GM21360 (cell line): Measurements from ENCODE around the gene CORO7.
A peak's percentile ranks its signal among the peaks of the same experiment; 100 is the strongest.

Source experiments
- ATAC-seq: cut with Tn5 transposase; IDR thresholded peaks from one replicate; pipeline ENCODE4 v1.9.1; 2021; ENCODE audit warnings: mild to moderate bottlenecking, moderate library complexity; ENCODE audit not compliant: unreplicated experiment

Gene CORO7

GRCh38 chr16:4416200-4417032, at the start of gene CORO7:
Gene CORO7, minus strand, starts transcription at chr16:4416596. Its CDS starts 78 bp downstream, at chr16:4416518.
- ATAC-seq = peak; percentile 54

GRCh38 chr16:4463522-4464163, 47.2 kb upstream of the CORO7 start:
- no peak for ATAC-seq

- no peak for ATAC-seq
Measured at GRCh38 chr16:4461250-4462085, 45.1 kb upstream of the CORO7 start.

GRCh38 chr16:4460936-4461249, 44.5 kb upstream of the CORO7 start:
- ATAC-seq = no peak

- ATAC-seq = no peak
Measured at GRCh38 chr16:4455951-4456350, 39.6 kb upstream of the CORO7 start.

- ATAC-seq = no peak
Measured at GRCh38 chr16:4455081-4455480, 38.7 kb upstream of the CORO7 start.

GRCh38 chr16:4454623-4455022, 38.2 kb upstream of the CORO7 start:
- no peak for ATAC-seq

- no peak for ATAC-seq
Measured at GRCh38 chr16:4452674-4453073, 36.3 kb upstream of the CORO7 start.

GRCh38 chr16:4450931-4451519, 34.6 kb upstream of the CORO7 start:
- no peak for ATAC-seq

- ATAC-seq = no peak
Measured at GRCh38 chr16:4450430-4450829, 34.0 kb upstream of the CORO7 start.

GRCh38 chr16:4443986-4444385, 27.6 kb upstream of the CORO7 start:
- no peak for ATAC-seq

GRCh38 chr16:4443271-4443670, 26.9 kb upstream of the CORO7 start:
- ATAC-seq = no peak

- no peak for ATAC-seq
Measured at GRCh38 chr16:4442371-4442770, 26.0 kb upstream of the CORO7 start.

- no peak for ATAC-seq
Measured at GRCh38 chr16:4437366-4437765, 21.0 kb upstream of the CORO7 start.

- no peak for ATAC-seq
Measured at GRCh38 chr16:4435337-4436067, 19.1 kb upstream of the CORO7 start.

GRCh38 chr16:4433914-4434787, 17.8 kb upstream of the CORO7 start:
- no peak for ATAC-seq

GRCh38 chr16:4433228-4433627, 16.8 kb upstream of the CORO7 start:
- no peak for ATAC-seq

GRCh38 chr16:4431023-4431422, 14.6 kb upstream of the CORO7 start:
- ATAC-seq = no peak

GRCh38 chr16:4428500-4428899, 12.1 kb upstream of the CORO7 start:
- ATAC-seq = no peak
